ENCODE measurements around the gene ASCL5.
"Not testable (repeated sequence)": the region's sequence is repeated elsewhere in the genome, so short reads cannot be mapped to it uniquely, and the experiment has no call there.

ASCL5 gene

GRCh38 chr1:201126832-201127754 is at the start of gene ASCL5:
Gene ASCL5 (minus strand): TSS chr1:201127184. CDS start chr1:201115372, 11,812 bp downstream.
- DNase-seq = peak; percentile 16 to 82 (median 76)

- DNase-seq = no peak
These were observed 49.0 kb upstream of the ASCL5 start for GRCh38 chr1:201175820-201176500.

- DNase-seq = no peak
These were observed 46.8 kb upstream of the ASCL5 start for GRCh38 chr1:201173736-201174135.

- no peak for DNase-seq
These were observed 46.1 kb upstream of the ASCL5 start for GRCh38 chr1:201172999-201173610.

- no peak for DNase-seq
These were observed 45.3 kb upstream of the ASCL5 start for GRCh38 chr1:201172326-201172725.

DNA sequence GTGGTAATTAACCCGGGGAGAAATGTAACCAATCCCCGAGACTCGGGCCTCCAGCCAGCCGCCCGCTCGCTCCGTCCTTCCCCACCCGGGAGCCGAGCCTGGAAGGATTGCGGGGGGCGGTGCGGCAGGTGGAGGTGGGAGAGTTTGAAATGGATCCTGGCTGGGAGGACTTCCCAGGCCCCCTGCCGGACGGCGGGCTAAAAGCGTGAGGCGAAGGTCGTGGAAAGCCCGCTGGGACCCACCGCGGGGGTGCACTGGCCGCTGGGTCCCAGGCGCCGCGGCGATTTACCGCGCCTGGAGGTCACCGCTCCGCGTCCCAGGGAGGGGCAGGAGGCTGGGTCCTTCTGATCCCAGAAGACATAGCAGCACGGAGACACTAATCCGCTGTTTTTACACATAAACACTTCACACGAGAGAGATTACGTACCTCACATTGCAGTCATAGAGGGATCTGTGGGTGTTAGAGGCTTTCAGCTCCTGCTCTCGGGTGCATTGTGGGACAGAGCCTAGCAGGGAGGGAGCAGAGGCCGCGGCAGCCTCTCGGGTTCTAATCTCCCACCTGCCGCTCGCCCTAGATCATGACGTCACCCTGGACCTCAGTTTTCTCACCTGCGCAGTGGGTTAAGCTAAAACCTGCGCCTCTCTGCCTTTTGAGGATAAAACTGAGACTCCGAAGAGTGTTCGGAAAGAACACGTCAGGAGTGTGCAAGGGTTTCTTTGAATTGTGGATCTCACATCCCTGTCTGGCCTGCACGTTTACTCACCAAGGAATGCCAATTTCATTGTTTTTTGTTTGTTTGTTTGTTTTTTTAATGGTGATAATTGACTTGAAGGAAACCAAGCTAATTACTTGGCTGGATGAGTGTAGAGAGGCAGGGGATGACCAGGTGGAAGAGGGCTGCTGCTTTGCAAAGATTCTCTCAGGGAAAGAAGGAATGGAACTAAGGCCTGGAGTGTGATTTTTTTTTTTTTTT is 44.4 kb upstream of the ASCL5 start:
- DNase-seq = peak; percentile 46 to 94 (median 86)

GRCh38 chr1:201170533-201171062 is 43.6 kb upstream of the ASCL5 start:
- DNase-seq = peak; percentile 81 to 98 (median 96)

DNA sequence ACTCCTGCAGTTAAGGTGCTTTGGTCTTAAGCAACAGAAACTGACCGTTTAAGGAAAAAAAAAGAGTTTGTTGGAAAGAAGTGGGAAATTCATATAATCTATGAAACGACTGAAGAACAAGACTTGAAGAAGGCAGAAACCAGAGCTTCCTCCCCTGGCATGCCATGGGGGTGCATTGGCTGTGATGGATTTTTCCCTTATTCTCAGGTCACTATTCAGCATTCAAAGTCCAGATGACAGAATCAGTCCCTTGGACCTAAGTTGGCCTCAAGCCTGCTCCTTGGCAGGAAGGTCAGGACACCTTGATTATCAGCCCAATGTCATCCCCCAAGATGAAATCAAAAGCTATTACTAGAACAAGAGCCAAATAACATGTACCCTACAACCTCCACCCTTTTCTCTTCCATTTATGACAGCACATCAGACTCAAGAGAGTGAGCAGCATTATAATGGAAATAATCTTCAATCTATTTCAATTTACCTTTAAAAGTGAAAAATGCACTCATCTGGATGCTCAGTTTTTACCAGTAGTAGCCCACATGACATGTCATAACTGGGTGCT is 43.1 kb upstream of the ASCL5 start:
- no peak for DNase-seq

GRCh38 chr1:201169203-201169602 is 42.2 kb upstream of the ASCL5 start:
- DNase-seq = no peak

- peak in 2 of 3 experiments; percentile 61 to 90 for DNase-seq
These were observed 40.3 kb upstream of the ASCL5 start for GRCh38 chr1:201167041-201167991.

- DNase-seq = peak in 1 of 3 experiments; percentile 13
These were observed 37.7 kb upstream of the ASCL5 start for GRCh38 chr1:201164645-201165044.

DNA sequence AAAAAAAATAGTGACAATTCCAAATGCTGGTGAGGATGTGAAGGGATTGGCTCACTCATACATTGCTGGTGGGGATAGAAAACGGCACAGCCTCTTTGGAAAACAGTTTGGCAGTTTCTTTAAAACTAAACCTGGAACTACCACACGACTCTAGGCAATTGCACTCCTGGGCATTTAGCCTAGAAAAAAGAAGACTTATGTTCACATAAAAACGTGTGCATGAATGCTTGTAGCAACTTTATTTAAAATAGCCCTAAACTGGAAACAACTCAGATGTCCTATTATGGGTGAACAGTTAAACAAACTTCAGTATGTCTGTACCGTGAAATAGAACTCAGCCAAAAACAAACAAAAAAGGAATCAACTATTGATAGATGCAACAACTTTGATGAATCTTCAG is 36.7 kb upstream of the ASCL5 start:
- DNase-seq = no peak

GRCh38 chr1:201163036-201163435 is 36.1 kb upstream of the ASCL5 start:
- DNase-seq = not testable (repeated sequence)

GRCh38 chr1:201157949-201158348 is 31.0 kb upstream of the ASCL5 start:
- no peak for DNase-seq

DNA sequence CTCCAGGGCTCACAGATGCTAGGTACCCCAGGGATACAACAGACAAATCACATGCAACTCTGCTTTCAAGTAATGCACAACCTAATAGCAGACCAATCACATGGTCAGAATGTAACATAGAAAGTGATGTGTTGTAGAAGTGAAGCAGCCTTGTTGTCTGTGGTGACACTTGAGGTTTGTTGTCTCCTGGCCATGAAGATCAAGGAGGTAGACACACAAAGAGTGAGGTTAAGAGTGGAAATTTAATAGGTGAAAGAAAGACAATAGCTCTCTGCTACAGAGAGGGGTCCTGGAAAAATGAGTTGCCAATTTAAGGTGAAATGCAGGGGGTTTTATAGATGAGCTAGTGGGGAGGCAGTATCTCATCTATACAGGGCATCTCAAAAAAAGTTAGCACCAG is 29.8 kb upstream of the ASCL5 start:
- DNase-seq = no peak

- DNase-seq = no peak
These were observed 29.4 kb upstream of the ASCL5 start for GRCh38 chr1:201156346-201156745.

DNA sequence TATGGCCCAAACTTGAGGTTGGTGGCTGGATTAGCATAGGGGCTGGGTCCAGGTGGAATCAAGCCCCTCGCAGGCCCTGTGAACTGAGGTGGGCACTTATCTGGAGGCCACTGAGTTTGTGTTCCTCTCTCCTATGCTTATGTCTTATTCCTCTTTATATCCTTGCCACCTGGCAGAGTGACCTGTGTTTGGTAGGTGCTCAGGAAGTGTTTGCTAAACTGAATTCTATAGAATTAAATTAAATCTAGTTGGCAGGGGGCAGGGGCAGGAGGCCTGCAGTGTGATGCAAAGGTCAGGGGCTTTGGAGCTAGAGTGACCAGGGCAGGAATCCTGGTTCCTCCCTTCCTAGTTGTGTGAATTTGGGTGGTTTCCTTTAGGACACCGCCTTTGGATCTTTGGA is 28.4 kb upstream of the ASCL5 start:
- DNase-seq = no peak

- peak; percentile 91 to 98 (median 95) for DNase-seq
These were observed 27.6 kb upstream of the ASCL5 start, which contains the start of gene TMEM9 for GRCh38 chr1:201154389-201155165. Gene TMEM9 (minus strand): TSS chr1:201154474. CDS start chr1:201153923, 551 bp downstream.

Data from NCI-H1417 (cell line).